Prostate gland (tissue), 2 donors: ENCODE results near the gene PLA2G12A.

ENCODE experiments used
- POLR2AphosphoS5 ChIP-seq: sonication (generic); formaldehyde crosslinking; IDR thresholded peaks from one replicate; pipeline ENCODE4 v1.6.1; 2017; ENCODE audit warnings: antibody characterized with exemption
- TF ChIP-seq, protein P1 (sequence below), 4 experiments: fragments of 200-600 bp in 2 of 4; fragments of 450-650 bp in 2 of 4; sonication (generic) in 2 of 4; IDR thresholded peaks; 1 replicate in 3 of 4; 2 replicates in 1 of 4; pipeline ENCODE4 v1.5.1; 2016 to 2019; ENCODE audit warnings: antibody characterized with exemption in 4 of 4, mild to moderate bottlenecking in 2 of 4, moderate library complexity in 2 of 4

- TF ChIP-seq POLR2AphosphoS5, result no peak
- TF ChIP-seq, protein P1, sequence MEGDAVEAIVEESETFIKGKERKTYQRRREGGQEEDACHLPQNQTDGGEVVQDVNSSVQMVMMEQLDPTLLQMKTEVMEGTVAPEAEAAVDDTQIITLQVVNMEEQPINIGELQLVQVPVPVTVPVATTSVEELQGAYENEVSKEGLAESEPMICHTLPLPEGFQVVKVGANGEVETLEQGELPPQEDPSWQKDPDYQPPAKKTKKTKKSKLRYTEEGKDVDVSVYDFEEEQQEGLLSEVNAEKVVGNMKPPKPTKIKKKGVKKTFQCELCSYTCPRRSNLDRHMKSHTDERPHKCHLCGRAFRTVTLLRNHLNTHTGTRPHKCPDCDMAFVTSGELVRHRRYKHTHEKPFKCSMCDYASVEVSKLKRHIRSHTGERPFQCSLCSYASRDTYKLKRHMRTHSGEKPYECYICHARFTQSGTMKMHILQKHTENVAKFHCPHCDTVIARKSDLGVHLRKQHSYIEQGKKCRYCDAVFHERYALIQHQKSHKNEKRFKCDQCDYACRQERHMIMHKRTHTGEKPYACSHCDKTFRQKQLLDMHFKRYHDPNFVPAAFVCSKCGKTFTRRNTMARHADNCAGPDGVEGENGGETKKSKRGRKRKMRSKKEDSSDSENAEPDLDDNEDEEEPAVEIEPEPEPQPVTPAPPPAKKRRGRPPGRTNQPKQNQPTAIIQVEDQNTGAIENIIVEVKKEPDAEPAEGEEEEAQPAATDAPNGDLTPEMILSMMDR (IDR thresholded peaks at IDR 0.05), result no peak
Observed at GRCh38 chr4:109719604-109720003, 10.3 kb downstream of the PLA2G12A start.
